ENCODE data around the gene BTAF1. TPM values are rescaled to one million over a fixed set of nuclear protein-coding genes. Genes with fewer than 3 reads are reported as not detected.

Gene BTAF1
- total RNA-seq, 1 experiment from 2014 or later, result 49.6 TPM

DNA sequence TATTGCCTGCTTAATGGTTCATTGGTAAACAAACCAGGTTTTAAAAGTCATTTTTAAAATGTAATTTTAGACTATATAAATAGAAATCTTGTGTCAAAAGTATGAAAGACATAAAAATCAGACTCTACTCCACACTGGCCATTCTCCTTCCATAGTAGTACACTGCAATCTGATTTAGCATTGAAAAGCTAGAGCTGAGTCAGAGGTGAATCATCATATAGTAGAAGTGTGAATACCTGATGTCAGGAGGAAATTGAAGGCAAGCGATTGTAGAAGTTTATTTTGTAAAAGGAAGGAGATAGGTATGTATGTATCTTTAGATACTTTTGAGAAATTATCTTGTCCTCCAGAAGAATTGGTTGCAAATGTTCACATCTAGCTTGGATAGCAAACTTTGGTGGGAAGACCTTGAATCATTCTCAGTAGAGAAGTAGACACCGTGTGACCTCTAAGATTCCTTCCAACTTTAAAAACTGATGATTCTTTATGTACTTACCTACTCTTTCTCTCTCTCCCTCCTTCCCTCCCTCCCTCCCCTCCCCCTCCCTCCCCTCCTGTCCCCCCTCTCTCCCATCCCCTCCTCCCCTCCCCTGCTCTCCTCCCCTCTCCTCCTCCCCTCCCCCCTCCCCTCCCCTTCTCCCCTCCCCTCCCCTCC is 88.1 kb downstream of the BTAF1 start:
- peaks cover 56% of the 10 kb centered on the region for H3K36me3 Mint-ChIP-seq
- no peak overlapping the region for H3K27ac Mint-ChIP-seq
- H3K4me3 Mint-ChIP-seq, result no peak overlapping the region
- CTCF ChIA-PET, result no interaction called here
- POLR2A ChIA-PET, result no interaction called here
- H3K27me3 Mint-ChIP-seq (ENCODE audit: low read depth), result no peaks in the 10 kb centered on the region
- no peak for TF ChIP-seq NR2C2 (CRISPR knock-in tag; IDR thresholded peaks at IDR 0.05)
- no peak for TF ChIP-seq ZNF232 (CRISPR knock-in tag; IDR thresholded peaks at IDR 0.05)
- TF ChIP-seq, protein P1, sequence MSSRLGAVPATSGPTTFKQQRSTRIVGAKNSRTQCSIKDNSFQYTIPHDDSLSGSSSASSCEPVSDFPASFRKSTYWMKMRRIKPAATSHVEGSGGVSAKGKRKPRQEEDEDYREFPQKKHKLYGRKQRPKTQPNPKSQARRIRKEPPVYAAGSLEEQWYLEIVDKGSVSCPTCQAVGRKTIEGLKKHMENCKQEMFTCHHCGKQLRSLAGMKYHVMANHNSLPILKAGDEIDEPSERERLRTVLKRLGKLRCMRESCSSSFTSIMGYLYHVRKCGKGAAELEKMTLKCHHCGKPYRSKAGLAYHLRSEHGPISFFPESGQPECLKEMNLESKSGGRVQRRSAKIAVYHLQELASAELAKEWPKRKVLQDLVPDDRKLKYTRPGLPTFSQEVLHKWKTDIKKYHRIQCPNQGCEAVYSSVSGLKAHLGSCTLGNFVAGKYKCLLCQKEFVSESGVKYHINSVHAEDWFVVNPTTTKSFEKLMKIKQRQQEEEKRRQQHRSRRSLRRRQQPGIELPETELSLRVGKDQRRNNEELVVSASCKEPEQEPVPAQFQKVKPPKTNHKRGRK (CRISPR knock-in tag; IDR thresholded peaks at IDR 0.05; ENCODE audit: borderline replicate concordance), result no peak
- no peak for TF ChIP-seq ATF6 (CRISPR knock-in tag; IDR thresholded peaks at IDR 0.05)
- no peak for TF ChIP-seq MXD4 (CRISPR knock-in tag; IDR thresholded peaks at IDR 0.05; ENCODE audit: borderline replicate concordance)
- no peak for TF ChIP-seq SMAD3 (CRISPR knock-in tag; IDR thresholded peaks at IDR 0.05; ENCODE audit: borderline replicate concordance)
- TF ChIP-seq, protein P2, sequence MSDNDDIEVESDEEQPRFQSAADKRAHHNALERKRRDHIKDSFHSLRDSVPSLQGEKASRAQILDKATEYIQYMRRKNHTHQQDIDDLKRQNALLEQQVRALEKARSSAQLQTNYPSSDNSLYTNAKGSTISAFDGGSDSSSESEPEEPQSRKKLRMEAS (CRISPR knock-in tag; IDR thresholded peaks at IDR 0.05), result no peak
- no peak for TF ChIP-seq KAT7 (CRISPR knock-in tag; IDR thresholded peaks at IDR 0.05; ENCODE audit: borderline replicate concordance)
- no peaks in the 10 kb centered on the region for H3K9me3 Mint-ChIP-seq
- DNase-seq (ENCODE audit: low spot score) (no peak), ATAC-seq (no peak)
- no peaks in the 10 kb centered on the region for H3K4me1 Mint-ChIP-seq

- no peak for DNase-seq (ENCODE audit: low spot score)
- H3K4me1 Mint-ChIP-seq, result no peaks in the 10 kb centered on the region
- no peaks in the 10 kb centered on the region for H3K27me3 Mint-ChIP-seq (ENCODE audit: low read depth)
- POLR2A ChIA-PET, result no interaction called here
- CTCF ChIA-PET, result no interaction called here
- no peak overlapping the region for H3K27ac Mint-ChIP-seq
- ATAC-seq, result no peak
- H3K9me3 Mint-ChIP-seq, result no peaks in the 10 kb centered on the region
- H3K4me3 Mint-ChIP-seq, result no peak overlapping the region
- H3K36me3 Mint-ChIP-seq, result peaks cover 60% of the 10 kb centered on the region
- TF ChIP-seq HMGXB4 (CRISPR knock-in tag; IDR thresholded peaks at IDR 0.05), result no peak
- TF ChIP-seq NFYB (CRISPR knock-in tag; conservative IDR thresholded peaks at IDR 0.05; ENCODE audit: low read depth), result no peak
- TF ChIP-seq, protein P3, sequence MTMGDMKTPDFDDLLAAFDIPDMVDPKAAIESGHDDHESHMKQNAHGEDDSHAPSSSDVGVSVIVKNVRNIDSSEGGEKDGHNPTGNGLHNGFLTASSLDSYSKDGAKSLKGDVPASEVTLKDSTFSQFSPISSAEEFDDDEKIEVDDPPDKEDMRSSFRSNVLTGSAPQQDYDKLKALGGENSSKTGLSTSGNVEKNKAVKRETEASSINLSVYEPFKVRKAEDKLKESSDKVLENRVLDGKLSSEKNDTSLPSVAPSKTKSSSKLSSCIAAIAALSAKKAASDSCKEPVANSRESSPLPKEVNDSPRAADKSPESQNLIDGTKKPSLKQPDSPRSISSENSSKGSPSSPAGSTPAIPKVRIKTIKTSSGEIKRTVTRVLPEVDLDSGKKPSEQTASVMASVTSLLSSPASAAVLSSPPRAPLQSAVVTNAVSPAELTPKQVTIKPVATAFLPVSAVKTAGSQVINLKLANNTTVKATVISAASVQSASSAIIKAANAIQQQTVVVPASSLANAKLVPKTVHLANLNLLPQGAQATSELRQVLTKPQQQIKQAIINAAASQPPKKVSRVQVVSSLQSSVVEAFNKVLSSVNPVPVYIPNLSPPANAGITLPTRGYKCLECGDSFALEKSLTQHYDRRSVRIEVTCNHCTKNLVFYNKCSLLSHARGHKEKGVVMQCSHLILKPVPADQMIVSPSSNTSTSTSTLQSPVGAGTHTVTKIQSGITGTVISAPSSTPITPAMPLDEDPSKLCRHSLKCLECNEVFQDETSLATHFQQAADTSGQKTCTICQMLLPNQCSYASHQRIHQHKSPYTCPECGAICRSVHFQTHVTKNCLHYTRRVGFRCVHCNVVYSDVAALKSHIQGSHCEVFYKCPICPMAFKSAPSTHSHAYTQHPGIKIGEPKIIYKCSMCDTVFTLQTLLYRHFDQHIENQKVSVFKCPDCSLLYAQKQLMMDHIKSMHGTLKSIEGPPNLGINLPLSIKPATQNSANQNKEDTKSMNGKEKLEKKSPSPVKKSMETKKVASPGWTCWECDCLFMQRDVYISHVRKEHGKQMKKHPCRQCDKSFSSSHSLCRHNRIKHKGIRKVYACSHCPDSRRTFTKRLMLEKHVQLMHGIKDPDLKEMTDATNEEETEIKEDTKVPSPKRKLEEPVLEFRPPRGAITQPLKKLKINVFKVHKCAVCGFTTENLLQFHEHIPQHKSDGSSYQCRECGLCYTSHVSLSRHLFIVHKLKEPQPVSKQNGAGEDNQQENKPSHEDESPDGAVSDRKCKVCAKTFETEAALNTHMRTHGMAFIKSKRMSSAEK (CRISPR knock-in tag; IDR thresholded peaks at IDR 0.05; ENCODE audit: borderline replicate concordance), result no peak
- TF ChIP-seq ESRRA (CRISPR knock-in tag; IDR thresholded peaks at IDR 0.05; ENCODE audit: borderline replicate concordance), result no peak
- TF ChIP-seq OVOL2 (CRISPR knock-in tag; IDR thresholded peaks at IDR 0.05; ENCODE audit: borderline replicate concordance), result no peak
- no peak for TF ChIP-seq ZNF219 (CRISPR knock-in tag; IDR thresholded peaks at IDR 0.05; ENCODE audit: borderline replicate concordance)
- no peak for TF ChIP-seq ZNF263 (CRISPR knock-in tag; IDR thresholded peaks at IDR 0.05; ENCODE audit: low read depth)
- no peak for TF ChIP-seq STAT6 (CRISPR knock-in tag; conservative IDR thresholded peaks at IDR 0.05; ENCODE audit: low read depth)
- TF ChIP-seq PREB (CRISPR knock-in tag; IDR thresholded peaks at IDR 0.05; ENCODE audit: borderline replicate concordance), result no peak
Measured at GRCh38 chr10:92014620-92015019, 91.0 kb downstream of the BTAF1 start.
